ENCODE measurements around the gene TTC39C. TPM values are rescaled to one million over a fixed set of nuclear protein-coding genes. Genes with fewer than 3 reads are reported as not detected.

Gene TTC39C
- total RNA-seq, 4 donors from 2014 or later, result 39.2 to 65.7 (median 51.8) TPM

- no peak for TF ChIP-seq CTCF (IDR thresholded peaks at IDR 0.05; ENCODE audit: low read depth)
Observed at GRCh38 chr18:24153397-24153796, 138.8 kb downstream of the TTC39C start.

GRCh38 chr18:24157855-24158254, 143.3 kb downstream of the TTC39C start:
- TF ChIP-seq CTCF (IDR thresholded peaks at IDR 0.05; ENCODE audit: low read depth), result no peak

GRCh38 chr18:24160086-24160485, 145.5 kb downstream of the TTC39C start:
- TF ChIP-seq CTCF (IDR thresholded peaks at IDR 0.05; ENCODE audit: low read depth), result no peak

- no peak for TF ChIP-seq CTCF (IDR thresholded peaks at IDR 0.05; ENCODE audit: low read depth)
Observed at GRCh38 chr18:24161304-24161703, 146.8 kb downstream of the TTC39C start.

GRCh38 chr18:24168496-24168895, 153.9 kb downstream of the TTC39C start:
- TF ChIP-seq CTCF (IDR thresholded peaks at IDR 0.05; ENCODE audit: low read depth), result no peak

GRCh38 chr18:24170360-24170759, 155.8 kb downstream of the TTC39C start:
- no peak for TF ChIP-seq CTCF (IDR thresholded peaks at IDR 0.05; ENCODE audit: low read depth)

GRCh38 chr18:24173997-24174396, 159.4 kb downstream of the TTC39C start:
- no peak for TF ChIP-seq CTCF (IDR thresholded peaks at IDR 0.05; ENCODE audit: low read depth)

All from subcutaneous adipose tissue (tissue), 4 donors.